ENCODE measurements around the gene SPEG. TPM values are rescaled to one million over a fixed set of nuclear protein-coding genes. Genes with fewer than 3 reads are reported as not detected.
"Not testable (repeated sequence)": the region's sequence is repeated elsewhere in the genome, so short reads cannot be mapped to it uniquely, and the experiment has no call there.

The SPEG gene
- total RNA-seq, 1 donor from 2014 or later: 390 TPM

- peak; percentile 65 to 96 for DNase-seq (ENCODE audit: low spot score in 2 of 2)
- no peaks in the 10 kb centered on the region for H3K9me3 ChIP-seq
- no peaks in the 10 kb centered on the region for H3K27me3 ChIP-seq
- no peak for TF ChIP-seq CTCF (IDR thresholded peaks at IDR 0.05)
- peaks cover 34 to 37% of the 10 kb centered on the region in 2 donors for H3K36me3 ChIP-seq
- H3K27ac ChIP-seq: peak within 1 kb of the TSS; percentile 80 to 90
- peaks cover 8 to 11% of the 10 kb centered on the region in 2 donors for H3K4me1 ChIP-seq
- H3K4me3 ChIP-seq: peak within 1 kb of the TSS; percentile 81 to 82
- intact Hi-C loops (cut with DNase I): loop anchor here (1.0 to 5.0 kb wide), 11 partner anchors 95 to 302 kb away; partner anchors contain the start of genes ABCB6, CHPF, CNPPD1 and DNAJB2
These were observed 47.1 kb upstream of the SPEG start, which contains the start of gene DNPEP for GRCh38 chr2:219387306-219388120. DNPEP (minus strand) TSS chr2:219387912; CDS start chr2:219387794, 118 bp downstream.

- peak overlapping the region; percentile 81 to 82 for H3K4me3 ChIP-seq
- no peaks in the 10 kb centered on the region for H3K9me3 ChIP-seq
- no peaks in the 10 kb centered on the region for H3K27me3 ChIP-seq
- peak; percentile 90 to 99 for DNase-seq (ENCODE audit: low spot score in 2 of 2)
- intact Hi-C loops (cut with DNase I): loop anchor here (1.0 to 5.0 kb wide), 10 partner anchors 96 to 301 kb away; partner anchors contain the start of genes CHPF, CNPPD1, DNAJB2 and GMPPA
- peak; percentile 69 to 86 (median 74) for TF ChIP-seq CTCF (IDR thresholded peaks at IDR 0.05)
- peak overlapping the region; percentile 67 to 81 for H3K27ac ChIP-seq
- H3K36me3 ChIP-seq: peaks cover 28 to 29% of the 10 kb centered on the region in 2 donors
- peaks cover 8 to 11% of the 10 kb centered on the region in 2 donors for H3K4me1 ChIP-seq
These were observed 46.3 kb upstream of the SPEG start for GRCh38 chr2:219388121-219388906.

GRCh38 chr2:219388907-219389156 lies 45.8 kb upstream of the SPEG start:
- H3K4me1 ChIP-seq: peaks cover 8 to 11% of the 10 kb centered on the region in 2 donors
- H3K9me3 ChIP-seq: no peaks in the 10 kb centered on the region
- intact Hi-C loops (cut with DNase I): loop anchor here (1.0 to 5.0 kb wide), 10 partner anchors 97 to 300 kb away; partner anchors contain the start of genes CHPF, CNPPD1, DNAJB2 and GMPPA
- peaks cover 24% of the 10 kb centered on the region in 2 donors for H3K36me3 ChIP-seq
- no peak for TF ChIP-seq CTCF (IDR thresholded peaks at IDR 0.05)
- peak overlapping the region; percentile 64 to 81 for H3K27ac ChIP-seq
- no peak for DNase-seq (ENCODE audit: low spot score in 2 of 2)
- no peaks in the 10 kb centered on the region for H3K27me3 ChIP-seq
- peak overlapping the region in 1 of 2 donors; percentile 82 for H3K4me3 ChIP-seq

GRCh38 chr2:219392754-219393153 lies 41.9 kb upstream of the SPEG start:
- Histone ChIP-seq H3K36me3 (no peaks in the 10 kb centered on the region), H3K4me3 (no peak overlapping the region), H3K9me3 (no peaks in the 10 kb centered on the region), H3K27me3 (no peaks in the 10 kb centered on the region), H3K27ac (no peak overlapping the region), H3K4me1 (no peaks in the 10 kb centered on the region)
- intact Hi-C loops (cut with DNase I): no loop called here
- DNase-seq (ENCODE audit: low spot score in 2 of 2): no peak
- no peak for TF ChIP-seq CTCF (IDR thresholded peaks at IDR 0.05)

DNA sequence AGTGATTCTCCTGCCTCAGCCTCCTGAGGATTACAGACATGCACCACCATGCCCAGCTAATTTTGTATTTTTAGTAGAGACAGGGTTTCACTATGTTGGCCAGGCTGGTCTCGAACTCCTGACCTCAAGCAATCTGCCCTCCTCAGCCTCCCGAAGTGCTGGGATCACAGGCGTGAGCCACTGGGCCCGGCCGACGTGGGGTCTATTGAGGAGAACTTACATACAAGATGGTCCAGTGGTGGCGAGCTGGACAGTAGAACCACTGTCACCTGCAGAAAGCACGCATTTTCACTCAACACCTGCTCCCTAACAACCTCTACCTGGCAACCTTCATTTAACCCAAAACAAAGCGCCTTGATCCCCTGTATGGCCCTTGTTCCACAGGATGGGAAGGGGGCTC lies 39.6 kb upstream of the SPEG start:
- DNase-seq (ENCODE audit: low spot score in 2 of 2); H3K36me3 ChIP-seq; H3K27me3 ChIP-seq; H3K4me3 ChIP-seq; H3K4me1 ChIP-seq; H3K27ac ChIP-seq; intact Hi-C loops (cut with DNase I); H3K9me3 ChIP-seq: not testable (repeated sequence)

- Histone ChIP-seq H3K4me3 (no peak overlapping the region), H3K27me3 (no peaks in the 10 kb centered on the region), H3K4me1 (no peaks in the 10 kb centered on the region), H3K9me3 (no peaks in the 10 kb centered on the region), H3K27ac (no peak overlapping the region), H3K36me3 (no peaks in the 10 kb centered on the region)
- no peak for DNase-seq (ENCODE audit: low spot score in 2 of 2)
- no peak for TF ChIP-seq CTCF (IDR thresholded peaks at IDR 0.05)
- intact Hi-C loops (cut with DNase I): no loop called here
These were observed 39.0 kb upstream of the SPEG start for GRCh38 chr2:219395609-219396008.
